Left hindlimb (tissue), 1 donor: ENCODE results near the gene TTC9C.
"Not testable (repeated sequence)": the region's sequence is repeated elsewhere in the genome, so short reads cannot be mapped to it uniquely, and the experiment has no call there.

Experiments used
- DNase-seq: peaks from one replicate; pipeline ENCODE4 v3.0.0-alpha.2; 2018

TTC9C gene

DNA sequence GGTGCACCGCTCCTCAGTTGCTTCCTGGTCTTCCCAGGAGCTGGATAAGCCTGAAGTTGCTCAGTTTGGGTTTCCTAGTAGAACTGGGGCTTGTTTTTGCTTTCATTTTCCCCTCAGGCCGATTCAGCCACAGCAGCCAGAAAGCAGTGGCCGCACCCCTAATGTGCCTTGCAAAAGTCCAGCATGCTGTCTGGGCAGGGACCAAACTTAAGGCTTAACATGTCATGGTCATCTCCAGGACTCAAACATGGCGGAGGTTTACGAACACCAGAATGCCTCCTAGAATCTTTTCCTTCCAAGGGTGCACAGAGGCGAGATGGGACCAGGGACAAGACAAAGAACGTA lies 18.3 kb upstream of the TTC9C start:
- DNase-seq: no peak

DNA sequence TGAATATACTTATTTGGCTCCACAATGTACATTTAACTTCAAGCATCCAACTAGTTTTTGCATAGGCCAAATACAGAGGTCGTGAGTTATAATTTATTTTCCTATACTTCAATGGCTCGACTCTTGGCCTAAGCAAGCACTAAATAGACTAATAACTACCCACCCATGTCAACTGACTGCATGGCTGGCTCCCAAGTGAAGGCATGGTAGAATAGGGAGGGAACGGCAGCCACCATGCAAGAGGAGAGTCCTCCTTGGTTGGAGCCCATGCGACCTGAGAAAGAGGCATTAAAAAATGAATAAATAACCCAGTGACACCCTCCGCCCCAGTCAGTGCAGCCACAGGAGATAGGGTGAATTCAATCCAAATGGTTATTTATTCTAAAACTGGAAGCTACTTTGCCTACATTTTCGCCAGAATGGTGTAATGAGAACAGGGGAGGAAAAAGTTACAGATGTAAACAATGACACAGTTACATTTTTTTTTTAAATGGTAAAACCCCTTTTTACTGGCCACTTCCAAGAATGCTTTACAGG lies 15.9 kb upstream of the TTC9C start:
- no peak for DNase-seq

DNA sequence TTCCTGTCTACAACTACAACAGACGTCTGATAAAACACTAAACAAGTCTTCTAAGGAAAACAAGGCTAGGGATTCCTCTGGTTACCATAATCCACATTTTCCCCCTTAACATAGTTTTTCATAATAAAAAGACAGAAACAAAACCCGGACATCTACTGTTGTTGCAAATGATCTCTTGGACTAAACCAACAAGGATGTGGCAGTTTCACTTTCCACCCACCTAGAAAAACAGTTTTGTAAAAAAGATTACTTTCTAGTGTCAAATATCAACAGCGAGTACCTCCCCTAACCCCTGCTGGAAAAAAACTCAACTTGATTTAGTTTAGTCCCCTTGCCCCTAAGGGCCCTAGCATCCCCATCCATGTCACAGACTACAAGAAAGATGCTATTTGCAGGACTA lies 15.4 kb upstream of the TTC9C start:
- no peak for DNase-seq

DNA sequence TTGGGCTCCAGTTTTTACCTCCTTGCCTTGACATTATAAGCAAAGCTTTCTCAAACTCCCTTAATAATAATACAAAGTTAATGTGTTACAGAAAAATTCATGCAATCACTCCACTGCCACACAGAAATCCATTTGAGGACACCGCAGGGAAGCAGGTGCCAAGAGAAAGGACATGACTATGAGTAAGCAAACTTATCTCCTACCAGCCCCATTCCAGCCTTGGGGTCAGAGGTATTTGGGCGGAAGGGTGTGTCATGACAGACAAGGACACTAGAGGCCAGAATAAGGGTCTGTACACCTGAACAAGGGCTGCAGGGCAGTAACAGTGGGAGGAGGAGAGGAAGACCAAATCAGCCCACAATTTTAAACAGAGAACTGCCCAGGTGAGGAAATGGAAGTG lies 14.9 kb upstream of the TTC9C start:
- no peak for DNase-seq

DNA sequence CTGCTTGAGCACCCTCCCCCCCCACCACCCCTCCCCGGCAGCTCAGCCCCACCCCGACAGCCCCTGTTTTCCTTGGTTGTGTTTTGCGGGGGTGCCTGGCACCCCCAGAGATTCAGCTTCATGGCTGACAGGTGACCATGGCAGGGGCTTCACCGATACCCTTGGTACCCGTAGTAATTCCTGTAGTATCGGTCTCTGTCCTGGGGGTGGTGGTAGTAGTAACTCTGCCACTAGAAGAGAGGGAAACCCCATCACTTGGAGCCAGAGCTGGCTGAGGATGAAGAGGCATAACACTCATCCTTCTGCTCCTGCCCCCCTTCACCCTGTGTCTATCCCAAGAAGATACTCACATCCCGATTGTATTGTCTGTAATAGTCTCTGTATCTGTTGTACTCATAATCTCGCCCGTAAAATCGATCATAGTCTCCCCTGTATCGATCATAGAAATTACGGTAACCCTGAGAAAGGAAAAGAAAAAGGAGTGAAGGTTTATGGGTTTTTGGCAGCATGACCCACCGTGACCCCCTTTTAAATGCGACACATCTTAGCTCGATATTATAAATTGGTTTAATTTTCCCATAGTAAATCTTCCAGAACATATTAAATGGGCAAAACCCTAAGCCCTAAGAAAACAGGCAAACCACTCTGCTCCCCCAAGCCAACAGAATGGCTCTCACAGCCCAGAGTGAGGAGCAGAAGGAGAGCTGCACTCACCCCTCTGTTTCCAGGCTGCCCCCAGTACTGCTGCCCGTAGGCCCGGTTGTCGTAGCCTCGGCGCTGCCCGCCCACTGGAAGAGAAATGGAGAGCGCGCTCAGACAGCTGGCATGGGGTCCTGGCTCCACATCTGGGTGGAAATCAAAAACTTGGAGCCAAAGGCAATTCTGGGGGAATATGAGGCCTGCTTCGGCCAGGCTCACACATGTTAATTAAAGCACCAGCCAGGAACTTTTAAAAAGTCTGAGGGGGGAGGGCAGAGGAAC lies 12.8 kb upstream of the TTC9C start:
- no peak for DNase-seq

DNA sequence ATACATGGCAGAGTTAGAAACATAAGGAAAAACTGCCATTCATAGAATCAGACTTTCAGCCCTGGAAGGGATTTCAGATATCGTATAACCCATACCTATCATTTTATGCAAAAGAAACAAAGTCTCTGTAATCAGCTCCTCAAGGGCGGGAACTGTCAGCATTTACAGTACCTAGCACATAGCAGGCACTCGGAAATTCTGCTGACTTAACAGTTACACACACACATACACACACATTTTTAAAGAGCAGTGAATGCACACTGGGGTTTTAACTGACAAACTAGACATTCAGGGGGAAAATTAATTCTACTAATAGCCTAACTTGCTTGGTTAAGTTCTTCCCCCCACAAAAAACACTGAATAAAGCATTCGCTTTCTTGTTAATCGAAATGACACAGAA lies 12.1 kb upstream of the TTC9C start:
- no peak for DNase-seq

DNA sequence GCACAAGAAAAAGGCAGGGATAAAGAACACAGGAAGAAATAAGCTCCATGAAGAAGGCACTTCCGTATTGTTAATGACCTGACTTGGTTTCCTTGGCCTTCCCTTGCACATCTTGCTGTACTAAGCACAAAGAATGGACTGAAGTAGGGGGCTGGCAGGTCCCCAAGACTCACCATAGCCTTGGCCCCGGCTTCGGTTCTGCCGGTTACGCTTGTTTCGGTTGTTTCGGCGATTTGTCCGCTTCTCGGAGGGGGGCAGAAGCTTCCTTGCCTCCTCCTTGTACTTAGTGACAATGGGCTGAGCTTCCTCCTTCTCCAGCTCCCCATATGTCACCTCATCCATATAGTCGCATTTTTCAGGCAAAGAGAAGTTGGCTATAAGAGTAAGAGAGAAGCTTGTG lies 11.5 kb upstream of the TTC9C start:
- DNase-seq: no peak

DNA sequence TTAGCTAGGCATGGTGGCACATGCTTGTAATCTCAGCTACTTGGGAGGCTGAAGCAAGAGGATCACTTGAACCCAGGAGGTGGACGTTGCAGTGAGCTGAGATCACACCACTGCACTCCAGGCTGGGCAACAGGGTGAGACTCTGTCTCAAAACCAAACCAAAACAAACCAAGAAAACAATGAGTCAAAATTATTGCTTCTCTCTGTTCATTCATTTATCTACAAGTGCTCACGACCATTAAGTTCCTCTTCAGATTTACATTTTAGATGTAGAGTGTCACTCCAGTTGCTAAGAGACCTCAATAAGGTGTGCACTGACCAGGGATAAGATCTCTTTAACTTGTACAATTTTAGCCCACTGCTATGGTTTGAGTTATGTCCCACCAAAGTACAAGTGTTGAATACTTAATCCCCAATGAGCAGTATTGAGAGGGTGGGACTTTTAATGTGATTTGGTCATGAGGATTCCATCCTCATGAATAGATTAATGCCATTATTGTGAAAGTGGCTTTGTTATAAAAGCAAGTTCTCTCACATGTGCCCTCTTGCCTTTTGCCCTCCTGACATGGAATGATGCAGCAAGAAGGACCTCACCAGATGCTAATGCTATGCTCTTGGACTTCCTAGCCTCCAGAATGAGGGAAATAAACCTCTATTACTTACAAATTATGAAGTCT lies 8.8 kb upstream of the TTC9C start:
- no peak for DNase-seq

DNA sequence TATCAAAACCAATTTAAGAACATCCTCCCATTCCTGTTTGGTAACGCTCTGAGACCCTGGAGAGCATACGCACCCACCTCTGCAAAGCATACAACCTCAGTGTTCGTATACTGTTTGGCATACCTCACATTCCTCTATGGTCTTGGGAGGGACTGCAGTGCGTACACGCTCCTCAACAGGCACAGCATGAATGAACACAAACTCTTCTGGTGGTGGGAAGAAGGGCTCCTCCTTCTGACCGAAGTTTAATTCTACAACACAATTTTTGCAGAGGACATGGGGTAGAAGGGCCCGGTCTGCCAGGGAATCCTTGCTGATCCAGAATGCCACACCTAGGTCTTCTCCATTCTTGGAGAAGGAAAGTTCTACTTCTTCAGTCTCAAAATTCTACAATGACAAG lies 6.3 kb upstream of the TTC9C start:
- no peak for DNase-seq

DNA sequence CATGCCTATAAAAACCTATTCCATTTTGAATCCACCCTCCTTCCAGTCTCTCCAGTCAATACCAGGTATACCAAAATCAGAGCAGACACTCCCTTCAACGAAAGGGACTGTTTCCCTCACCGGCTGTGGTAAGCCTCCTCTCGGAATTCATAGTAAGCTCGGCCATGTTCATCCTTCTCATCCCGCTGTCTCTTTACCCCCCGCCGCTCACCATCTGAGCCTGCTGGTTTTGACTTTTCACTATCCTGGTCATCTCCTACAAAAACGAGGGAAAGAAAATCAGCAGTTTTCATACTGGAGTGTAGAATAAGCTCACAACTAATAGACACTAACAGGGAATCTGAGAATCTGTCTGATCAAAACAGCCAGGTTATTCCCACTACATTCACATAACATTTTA lies 4.1 kb upstream of the TTC9C start:
- no peak for DNase-seq

DNA sequence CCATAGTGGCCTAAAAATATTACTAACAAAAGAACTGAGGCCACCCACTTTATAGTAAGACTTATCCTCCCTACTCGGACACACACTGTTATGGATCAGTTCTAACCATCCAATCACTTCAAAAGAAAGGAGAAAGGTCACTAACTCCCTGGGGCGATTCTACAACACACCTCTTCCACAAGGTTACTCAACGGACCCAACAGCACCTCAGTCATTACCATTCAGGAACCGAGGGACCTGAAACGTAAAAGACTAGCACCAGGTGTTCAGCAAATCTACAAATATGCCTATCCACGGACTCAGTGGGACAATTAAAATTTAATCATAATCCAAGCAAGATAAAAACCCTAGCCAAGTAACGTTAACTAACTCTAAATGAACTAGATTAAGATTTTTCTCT lies 2.6 kb upstream of the TTC9C start:
- DNase-seq: no peak

DNA sequence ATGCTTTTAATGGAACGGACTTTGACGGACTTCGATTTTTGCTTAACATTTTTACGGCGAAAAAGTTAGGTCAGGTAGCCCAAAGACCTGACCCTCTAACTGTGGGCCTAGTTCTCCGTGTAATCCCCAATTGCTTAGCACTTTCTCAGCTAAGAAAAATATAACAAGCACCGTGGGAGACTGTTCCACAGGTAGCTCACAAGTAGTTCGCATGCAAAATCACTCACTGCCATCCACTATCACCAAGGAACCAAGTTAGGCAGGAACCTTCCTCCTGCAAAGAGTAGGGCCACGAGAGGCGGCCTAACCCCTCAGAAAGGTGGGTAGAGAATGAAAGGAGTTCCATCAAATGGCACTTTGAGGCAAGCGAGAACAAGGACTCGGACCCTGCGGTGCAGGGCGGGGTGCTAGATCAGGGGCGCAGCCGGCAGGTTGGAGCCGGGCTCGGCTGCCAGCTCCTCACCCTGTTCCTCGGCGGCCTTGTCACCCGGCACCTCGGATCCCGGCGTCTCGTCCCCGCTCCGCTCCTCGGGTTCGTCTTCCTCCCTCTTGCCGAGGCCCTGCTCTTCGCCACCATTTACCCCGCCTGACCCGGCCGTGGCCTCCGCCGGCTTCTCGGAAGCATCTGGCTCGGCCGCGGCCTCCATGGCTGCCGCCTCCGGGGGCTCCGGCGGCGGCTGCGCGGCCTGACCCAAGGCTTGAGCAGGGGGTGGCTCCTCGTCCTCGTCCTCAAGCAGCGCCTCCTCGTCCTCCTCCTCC lies 2.0 kb upstream of the TTC9C start:
- DNase-seq: no peak

DNA sequence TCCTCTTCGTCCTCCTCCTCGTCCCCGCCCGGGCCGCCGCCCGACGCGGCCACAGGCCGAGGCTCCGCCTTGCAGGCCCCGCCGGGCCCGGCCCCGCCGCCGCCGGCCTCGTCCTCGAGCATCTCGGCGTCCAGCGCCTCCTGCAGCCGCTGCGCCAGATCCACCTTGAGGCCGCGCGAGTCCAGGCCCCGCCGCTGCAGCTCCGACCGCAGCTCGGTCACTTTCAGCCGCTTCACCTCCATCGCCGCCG lies 1.4 kb upstream of the TTC9C start:
- no peak for DNase-seq

DNA sequence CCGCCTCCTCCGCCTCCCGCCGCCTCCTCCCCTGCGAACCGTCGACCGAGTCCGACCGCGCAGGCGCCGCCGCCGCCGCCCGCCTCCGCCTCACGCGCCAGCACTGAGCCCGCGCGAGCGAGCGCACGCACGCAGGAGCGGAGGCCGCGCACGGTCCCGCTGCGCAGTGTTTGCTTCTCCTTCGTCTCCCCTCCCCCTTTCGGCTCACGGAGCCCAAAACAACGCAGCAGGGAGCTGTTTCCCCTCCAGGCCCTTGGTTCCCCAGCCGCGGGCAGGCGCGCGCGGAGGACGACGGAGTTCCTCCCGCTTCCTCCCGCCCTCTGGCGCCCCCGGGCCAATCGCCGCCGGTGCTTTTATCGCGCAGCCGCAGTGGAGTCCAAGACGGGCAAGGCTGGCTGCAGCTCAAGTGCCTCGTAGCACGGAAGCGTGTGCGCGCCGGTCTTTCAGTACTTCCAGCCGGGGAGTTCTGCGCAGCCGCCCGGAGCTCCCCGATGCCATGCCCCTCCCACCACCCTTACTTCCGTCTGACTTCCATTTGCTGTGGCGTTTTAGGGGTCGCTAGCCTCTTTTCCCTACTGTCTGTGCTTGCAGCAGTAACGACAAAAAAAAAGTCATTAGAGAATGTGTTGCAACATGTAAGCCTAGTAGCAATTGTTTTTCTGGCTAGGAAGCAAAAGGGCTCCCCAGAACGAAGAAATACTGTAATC lies 968 bp upstream of the TTC9C start, which contains the start of gene HNRNPUL2:
TSS of gene HNRNPUL2 (minus strand) at position 293 of the 707 bp plus-strand sequence. CDS start 301 bp downstream, outside the sequence.
- peak; percentile 99 for DNase-seq

DNA sequence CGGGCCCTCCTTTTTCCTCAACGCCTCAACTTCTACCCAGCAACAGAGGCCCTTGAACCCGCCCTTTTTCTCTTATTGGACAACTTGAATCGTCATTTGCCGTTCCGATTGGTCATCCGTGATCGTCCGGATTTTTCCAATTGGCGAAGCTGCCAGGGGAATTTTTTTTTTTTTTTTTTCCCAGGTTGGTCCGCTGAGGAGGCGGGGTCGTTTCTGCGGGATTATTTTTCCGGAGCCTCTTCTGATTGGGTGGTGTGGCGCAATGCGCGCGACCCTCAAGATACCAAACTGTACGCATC lies 465 bp upstream of the TTC9C start:
- DNase-seq: peak; percentile 93

DNA sequence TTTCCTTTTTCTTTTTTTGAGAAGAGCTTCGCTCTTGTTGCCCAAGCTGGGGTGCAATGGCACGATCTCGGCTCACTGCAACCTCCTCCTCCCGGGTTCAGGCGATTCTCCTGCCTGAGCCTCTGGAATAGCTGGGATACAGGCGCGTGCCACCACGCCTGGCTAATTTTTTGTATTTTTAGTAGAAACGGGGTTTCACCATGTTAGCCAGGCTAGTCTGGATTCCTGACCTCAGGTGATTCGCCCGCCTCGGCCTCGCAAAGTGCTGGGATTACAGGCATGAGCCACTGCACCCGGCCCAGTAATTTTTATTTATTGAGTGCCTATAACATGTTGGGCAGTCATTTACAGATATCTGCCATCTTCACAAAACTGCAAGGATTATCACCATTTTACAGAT lies 1.8 kb downstream of the TTC9C start:
- not testable (repeated sequence) for DNase-seq

DNA sequence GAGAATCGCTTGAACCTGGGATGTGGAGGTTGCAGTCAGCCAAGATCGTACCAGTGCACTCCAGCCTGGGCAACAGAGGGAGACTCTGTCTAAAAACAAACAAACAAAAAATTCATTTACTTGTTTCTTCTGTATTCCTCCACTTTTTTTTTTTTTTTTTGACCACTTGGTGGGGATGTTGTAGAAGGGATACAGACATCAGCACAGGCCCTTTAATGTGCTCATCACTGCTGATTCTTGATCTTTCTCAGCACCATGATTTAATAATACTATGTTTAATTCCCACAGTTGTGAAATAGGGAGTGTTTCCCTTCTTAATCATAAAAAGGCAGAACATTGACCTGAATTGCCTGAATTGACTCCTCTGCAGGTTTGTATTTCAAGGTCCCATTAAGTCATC lies 4.5 kb downstream of the TTC9C start:
- no peak for DNase-seq

DNA sequence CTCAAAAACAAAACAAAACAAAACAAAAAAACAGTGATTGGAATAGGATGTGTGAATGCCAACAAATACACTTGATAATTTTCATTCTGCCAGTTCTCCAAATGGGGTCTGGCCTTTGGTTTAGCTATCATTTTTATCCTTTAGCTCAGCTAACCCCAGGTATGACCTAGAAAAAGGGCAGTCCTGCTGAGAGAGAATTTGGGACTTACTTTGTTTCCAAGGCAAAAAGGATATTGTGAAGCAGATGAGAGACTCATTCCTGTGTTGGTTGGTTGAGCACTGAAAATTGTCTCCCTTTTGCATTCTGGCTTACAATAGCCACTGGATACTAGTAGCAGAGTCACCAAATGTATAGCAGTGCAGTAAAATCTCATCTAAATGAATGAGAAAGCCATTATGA lies 8.9 kb downstream of the TTC9C start:
- no peak for DNase-seq

DNA sequence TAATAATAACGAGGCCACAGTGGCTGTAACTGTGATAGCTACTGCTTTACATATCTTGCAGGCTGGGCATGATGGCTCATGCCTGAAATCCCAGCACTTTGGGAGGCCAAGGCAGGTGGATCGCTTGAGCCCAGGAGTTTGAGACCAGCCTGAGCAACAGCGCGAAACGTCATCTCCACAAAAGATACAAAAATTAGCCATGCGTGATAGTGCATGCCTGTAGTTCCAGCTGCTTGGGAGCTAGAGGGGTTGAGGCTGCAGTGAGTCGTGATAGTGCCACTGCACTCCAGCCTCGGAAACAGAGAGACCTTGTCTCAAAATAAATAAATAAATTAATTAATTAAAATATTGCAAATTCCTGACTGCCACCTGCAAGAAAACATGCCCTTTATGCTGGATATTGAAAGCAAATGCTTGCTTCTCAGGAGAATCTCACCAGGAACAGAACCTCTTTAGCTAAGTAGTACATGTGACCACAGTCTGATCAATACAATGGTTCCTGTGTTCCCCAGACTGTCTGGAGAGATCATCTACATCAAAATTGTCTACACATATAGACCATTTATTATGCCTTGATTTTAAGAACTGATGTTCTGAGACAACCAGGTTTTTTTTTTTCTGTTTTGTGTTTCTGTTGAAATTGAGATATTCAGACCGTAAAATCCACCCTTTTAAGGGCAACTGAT lies 19.3 kb downstream of the TTC9C start:
- DNase-seq: no peak

DNA sequence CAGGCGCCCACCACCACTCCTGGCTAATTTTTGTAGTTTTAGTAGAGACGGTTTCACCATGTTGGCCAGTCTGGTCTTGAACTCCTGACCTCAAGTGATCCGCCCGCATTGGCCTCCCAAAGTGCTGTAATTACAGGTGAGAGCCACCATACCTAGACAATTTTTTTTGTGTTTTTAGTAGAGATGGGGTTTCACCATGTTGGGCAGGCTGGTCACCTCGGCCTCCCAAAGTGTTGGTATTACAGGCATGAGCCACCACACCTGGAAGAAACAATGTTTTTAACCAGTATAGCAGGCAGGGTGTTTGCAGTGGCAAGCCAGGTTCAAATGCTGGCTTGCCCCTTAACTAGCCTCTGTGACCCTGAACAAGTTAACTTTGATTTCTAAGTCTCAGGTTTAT lies 21.6 kb downstream of the TTC9C start:
- not testable (repeated sequence) for DNase-seq

DNA sequence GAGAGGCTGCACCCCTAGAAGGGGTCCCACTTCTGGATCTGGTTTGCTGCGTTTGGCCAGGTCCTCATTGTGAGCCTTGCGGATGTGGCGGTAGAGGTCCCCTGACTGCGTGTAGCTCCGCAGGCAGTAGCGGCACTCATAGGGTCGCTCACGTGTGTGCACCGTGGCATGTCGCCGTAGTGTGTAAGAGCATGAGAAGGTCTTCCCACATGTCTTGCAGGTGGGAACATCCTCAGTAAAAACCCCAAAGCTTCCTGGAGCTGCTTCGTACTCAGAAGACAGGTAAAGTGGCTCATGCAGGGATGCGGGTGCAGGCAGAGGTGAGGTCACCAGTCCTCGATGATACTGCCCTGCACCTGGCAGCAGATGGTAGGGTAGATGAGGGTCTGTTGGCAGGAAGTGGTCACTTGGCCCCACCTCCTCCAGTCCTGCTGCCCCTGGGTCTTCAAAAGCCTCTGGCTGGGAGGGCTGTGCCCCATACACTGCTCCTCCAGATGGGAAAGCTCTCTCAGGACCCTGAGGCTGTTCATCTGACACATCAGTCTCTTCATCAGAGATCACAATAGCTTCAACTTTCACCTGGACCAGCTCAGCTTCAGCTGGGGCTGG lies 24.0 kb downstream of the TTC9C start:
- DNase-seq: no peak
